T-helper 1 cell treated with Interleukin-12 subunit alpha and Interleukin-12 subunit beta and Interleukin-4 antibody, amounts not matched to agents 30 μg/mL and 1 μg/mL, for 36 hours (primary cell): ENCODE measurements around the gene SEZ6.

ENCODE experiments used
- H3K27ac Mint-ChIP-seq: one replicate; pipeline ENCODE4 v1.8.0; 2021; ENCODE audit warnings: mild to moderate bottlenecking, mixed read lengths
- H3K27me3 Mint-ChIP-seq: one replicate; pipeline ENCODE4 v1.8.0; 2021; ENCODE audit warnings: low read depth, mixed read lengths
- H3K36me3 Mint-ChIP-seq: one replicate; pipeline ENCODE4 v1.8.0; 2021; ENCODE audit warnings: low read depth, mixed read lengths
- H3K4me1 Mint-ChIP-seq: one replicate; pipeline ENCODE4 v1.8.0; 2021; ENCODE audit warnings: low read depth, mixed read lengths
- H3K4me3 Mint-ChIP-seq: one replicate; pipeline ENCODE4 v1.8.0; 2021; ENCODE audit warnings: mild to moderate bottlenecking, moderate library complexity, mixed read lengths
- H3K9me3 Mint-ChIP-seq: one replicate; pipeline ENCODE4 v1.8.0; 2021; ENCODE audit warnings: mixed read lengths

The SEZ6 gene

DNA sequence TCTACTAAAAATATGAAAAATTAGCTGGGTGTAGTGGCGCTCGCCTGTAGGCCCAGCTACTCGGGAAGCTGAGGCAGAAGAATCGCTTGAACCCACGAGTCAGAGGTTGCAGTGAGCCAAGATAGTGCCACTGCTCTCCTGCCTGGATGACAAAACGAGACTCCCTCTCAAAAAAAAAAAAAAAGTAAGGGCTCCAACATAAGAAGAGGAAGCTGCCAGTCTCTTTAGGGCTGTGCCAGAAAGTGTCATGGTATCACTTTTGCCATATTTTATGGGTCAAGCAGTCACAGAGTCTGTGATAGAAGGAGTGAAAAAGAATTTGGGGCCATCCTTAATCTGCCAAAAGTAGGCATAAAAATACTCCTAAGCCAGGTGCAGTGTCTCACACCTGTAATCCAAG is 35.7 kb upstream of the SEZ6 start:
- H3K36me3 Mint-ChIP-seq = no peaks in the 10 kb centered on the region
- H3K4me3 Mint-ChIP-seq = no peak overlapping the region
- H3K27ac Mint-ChIP-seq = no peak overlapping the region
- no peaks in the 10 kb centered on the region for H3K9me3 Mint-ChIP-seq
- no peaks in the 10 kb centered on the region for H3K27me3 Mint-ChIP-seq
- peaks cover 3% of the 10 kb centered on the region for H3K4me1 Mint-ChIP-seq

DNA sequence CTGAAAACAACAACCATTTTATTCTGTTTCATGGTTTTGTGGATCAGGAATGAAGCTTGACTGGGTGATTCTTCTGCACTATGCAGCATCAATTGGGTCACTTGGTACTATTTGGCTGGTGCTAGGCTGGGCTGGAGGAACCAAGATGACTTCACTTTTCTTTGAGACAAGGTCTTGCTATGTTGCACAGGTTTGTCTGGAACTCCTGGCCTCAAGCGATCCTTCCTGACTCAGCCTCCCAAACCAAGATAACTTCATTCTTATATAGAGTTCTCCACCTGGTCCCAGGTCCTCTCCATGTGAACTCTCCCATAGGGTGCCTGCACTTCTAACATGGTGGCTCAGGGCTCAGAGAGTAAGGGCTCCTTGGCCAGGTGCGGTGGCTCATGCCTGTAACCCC is 35.3 kb upstream of the SEZ6 start:
- Mint-ChIP-seq H3K4me1 (peaks cover 3% of the 10 kb centered on the region), H3K4me3 (no peak overlapping the region), H3K36me3 (no peaks in the 10 kb centered on the region), H3K9me3 (no peaks in the 10 kb centered on the region), H3K27me3 (peaks cover 4% of the 10 kb centered on the region), H3K27ac (no peak overlapping the region)

DNA sequence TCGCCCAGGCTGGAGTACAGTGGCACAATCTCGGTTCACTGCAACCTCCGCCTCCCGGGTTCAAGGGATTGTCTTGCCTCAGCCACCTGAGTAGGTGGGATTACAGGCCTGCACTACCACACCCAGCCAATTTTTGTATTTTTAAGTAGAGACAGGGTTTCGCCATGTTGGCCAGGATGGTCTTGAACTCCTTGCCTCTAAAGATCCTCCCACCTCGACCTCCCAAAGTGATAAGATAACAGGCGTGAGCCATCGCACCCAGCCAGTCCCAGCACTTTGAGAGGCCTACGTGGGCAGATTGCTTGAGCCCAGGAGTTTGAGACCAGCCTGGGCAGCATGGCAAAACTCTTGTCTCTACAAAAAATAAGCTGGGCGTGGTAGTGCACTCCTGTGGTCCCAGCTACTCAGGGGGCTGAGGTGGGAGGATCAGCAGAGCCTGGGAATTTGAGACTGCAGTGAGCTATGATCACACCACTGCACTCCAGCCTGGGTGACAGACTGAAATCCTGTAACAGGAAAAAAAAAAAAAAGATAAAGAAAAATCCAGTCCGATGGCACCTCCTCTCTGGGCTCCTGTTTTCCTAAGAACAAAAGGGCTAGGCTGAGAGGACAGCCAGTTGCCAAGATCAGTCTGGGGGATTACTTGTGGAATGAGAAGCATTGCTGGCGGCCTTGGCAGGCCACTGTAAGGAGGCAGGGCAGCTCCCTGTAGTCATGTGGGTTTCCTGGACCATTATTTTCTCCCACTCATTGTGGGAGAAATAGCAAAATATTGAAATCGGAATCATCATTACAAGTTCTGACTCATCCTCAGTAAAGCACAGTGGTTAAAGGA is 34.1 kb upstream of the SEZ6 start:
- peaks cover 15% of the 10 kb centered on the region for H3K27me3 Mint-ChIP-seq
- H3K4me1 Mint-ChIP-seq = peaks cover 3% of the 10 kb centered on the region
- H3K4me3 Mint-ChIP-seq = no peak overlapping the region
- peaks cover 3% of the 10 kb centered on the region for H3K9me3 Mint-ChIP-seq
- no peak overlapping the region for H3K27ac Mint-ChIP-seq
- no peaks in the 10 kb centered on the region for H3K36me3 Mint-ChIP-seq

DNA sequence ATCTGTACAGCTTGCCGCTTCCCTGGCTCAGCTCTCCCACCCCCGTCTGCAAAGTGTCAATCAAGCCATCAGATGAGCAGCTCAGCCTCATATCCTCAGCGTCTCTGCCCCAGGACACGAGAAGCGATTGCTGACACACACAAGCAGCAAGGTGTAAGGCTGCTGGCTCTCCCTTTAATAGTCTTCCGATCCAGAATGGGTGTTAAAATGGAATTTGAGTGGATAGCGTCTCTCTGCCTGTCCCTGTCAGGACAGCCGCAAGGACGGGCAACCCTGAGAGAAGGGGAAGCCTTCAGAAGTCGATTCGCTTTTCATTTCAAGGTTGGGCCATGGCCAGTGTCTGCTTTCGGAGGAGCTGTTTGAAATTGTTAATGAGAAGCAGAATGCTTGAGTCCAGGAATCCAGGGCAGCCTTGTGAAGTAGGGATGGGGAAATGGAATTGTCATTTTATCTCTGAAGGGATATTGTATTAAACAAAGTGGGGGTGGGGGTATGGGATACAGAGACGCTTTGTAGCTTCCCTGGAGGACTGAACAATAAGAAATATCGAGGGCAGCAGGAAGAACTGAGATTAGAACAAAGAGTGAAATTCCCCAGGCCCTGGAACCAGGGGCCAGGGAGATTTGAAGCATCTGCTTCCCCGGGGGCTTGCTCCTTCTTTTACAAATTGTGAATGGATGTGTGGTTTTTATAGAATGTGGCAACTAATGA is 32.4 kb upstream of the SEZ6 start:
- Mint-ChIP-seq H3K4me1 (no peaks in the 10 kb centered on the region), H3K4me3 (no peak overlapping the region), H3K27ac (no peak overlapping the region), H3K9me3 (peaks cover 9% of the 10 kb centered on the region), H3K27me3 (peaks cover 26% of the 10 kb centered on the region), H3K36me3 (no peaks in the 10 kb centered on the region)

DNA sequence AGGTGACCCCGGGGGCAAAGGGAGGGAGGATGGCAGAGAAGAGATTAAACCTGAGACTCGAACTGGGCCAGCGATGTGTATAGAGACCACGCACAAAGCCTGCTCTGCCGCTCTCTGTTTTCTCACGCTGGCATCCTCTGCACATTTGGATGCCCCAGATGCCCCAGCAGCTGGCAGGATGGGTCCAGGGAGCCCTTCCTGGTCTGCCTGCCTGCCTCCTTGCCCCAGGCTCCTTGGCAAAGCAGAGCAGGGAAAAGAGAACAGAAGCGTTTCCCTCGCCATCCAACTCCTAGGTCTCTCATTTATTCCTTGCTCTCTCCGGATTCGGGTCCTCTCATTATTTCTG is 31.9 kb upstream of the SEZ6 start:
- no peak overlapping the region for H3K4me3 Mint-ChIP-seq
- no peaks in the 10 kb centered on the region for H3K36me3 Mint-ChIP-seq
- H3K27ac Mint-ChIP-seq = no peak overlapping the region
- no peaks in the 10 kb centered on the region for H3K4me1 Mint-ChIP-seq
- peaks cover 9% of the 10 kb centered on the region for H3K9me3 Mint-ChIP-seq
- peaks cover 31% of the 10 kb centered on the region for H3K27me3 Mint-ChIP-seq

DNA sequence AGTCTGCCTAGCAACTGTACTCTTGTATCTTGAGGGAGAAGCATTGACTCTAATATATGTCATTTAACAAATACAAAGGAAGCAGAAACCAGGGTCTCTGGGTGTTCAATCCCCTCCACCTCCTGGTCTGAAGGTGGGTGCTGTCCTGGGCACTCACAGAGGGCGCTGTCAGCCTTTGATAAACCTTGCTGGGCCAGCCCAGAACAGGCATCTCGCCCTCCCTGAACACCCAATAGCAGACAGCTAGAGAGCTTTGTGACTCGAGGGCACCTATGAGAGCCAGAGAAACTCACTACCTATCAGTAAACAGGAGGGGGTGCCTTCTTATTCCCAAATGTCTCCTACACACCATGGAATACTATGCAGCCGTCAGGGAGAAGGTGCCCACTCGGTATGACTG is 30.8 kb upstream of the SEZ6 start:
- H3K27ac Mint-ChIP-seq = no peak overlapping the region
- peaks cover 9% of the 10 kb centered on the region for H3K9me3 Mint-ChIP-seq
- H3K36me3 Mint-ChIP-seq = no peaks in the 10 kb centered on the region
- no peak overlapping the region for H3K4me3 Mint-ChIP-seq
- H3K27me3 Mint-ChIP-seq = peaks cover 42% of the 10 kb centered on the region
- no peaks in the 10 kb centered on the region for H3K4me1 Mint-ChIP-seq

DNA sequence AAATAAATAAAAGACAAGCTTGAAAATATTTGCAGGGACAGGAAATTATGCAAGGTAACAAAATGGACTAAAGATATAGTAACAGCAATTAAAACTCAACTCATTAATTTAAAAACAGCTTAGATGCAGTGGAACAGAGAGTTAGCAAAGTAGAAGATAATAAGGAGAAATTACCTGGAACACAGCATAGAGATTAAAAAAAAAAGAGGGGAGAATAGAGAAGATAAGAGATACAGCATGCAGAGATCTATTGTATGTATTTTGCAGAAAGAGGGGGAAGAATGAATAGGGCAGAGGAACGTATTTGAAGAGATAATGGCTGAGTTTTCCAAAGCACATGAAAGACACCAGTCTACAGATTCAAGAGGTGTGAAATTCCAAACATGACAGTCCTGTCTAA is 28.7 kb upstream of the SEZ6 start:
- Mint-ChIP-seq H3K27ac (no peak overlapping the region), H3K27me3 (peaks cover 53% of the 10 kb centered on the region), H3K4me3 (no peak overlapping the region), H3K36me3 (no peaks in the 10 kb centered on the region), H3K9me3 (peaks cover 9% of the 10 kb centered on the region), H3K4me1 (no peaks in the 10 kb centered on the region)

DNA sequence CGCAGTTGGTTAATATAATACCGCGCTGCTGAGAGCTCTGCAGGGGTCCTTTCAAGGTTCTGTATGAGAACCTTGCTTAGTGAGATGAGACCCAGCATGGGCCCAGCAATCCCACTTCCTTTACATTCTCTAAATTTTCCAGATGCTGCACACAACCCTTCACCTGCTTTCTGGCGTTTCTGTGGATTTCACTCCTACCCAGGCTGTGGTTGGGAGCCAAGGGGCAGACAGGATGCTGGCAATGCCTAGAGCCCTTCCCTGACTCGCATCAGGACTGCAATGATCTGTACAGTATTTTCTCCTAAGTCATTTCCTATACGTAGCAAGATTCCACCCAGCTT is 27.0 kb upstream of the SEZ6 start:
- H3K4me3 Mint-ChIP-seq = no peak overlapping the region
- peaks cover 9% of the 10 kb centered on the region for H3K9me3 Mint-ChIP-seq
- H3K27me3 Mint-ChIP-seq = peaks cover 63% of the 10 kb centered on the region
- H3K27ac Mint-ChIP-seq = no peak overlapping the region
- H3K36me3 Mint-ChIP-seq = no peaks in the 10 kb centered on the region
- no peaks in the 10 kb centered on the region for H3K4me1 Mint-ChIP-seq

DNA sequence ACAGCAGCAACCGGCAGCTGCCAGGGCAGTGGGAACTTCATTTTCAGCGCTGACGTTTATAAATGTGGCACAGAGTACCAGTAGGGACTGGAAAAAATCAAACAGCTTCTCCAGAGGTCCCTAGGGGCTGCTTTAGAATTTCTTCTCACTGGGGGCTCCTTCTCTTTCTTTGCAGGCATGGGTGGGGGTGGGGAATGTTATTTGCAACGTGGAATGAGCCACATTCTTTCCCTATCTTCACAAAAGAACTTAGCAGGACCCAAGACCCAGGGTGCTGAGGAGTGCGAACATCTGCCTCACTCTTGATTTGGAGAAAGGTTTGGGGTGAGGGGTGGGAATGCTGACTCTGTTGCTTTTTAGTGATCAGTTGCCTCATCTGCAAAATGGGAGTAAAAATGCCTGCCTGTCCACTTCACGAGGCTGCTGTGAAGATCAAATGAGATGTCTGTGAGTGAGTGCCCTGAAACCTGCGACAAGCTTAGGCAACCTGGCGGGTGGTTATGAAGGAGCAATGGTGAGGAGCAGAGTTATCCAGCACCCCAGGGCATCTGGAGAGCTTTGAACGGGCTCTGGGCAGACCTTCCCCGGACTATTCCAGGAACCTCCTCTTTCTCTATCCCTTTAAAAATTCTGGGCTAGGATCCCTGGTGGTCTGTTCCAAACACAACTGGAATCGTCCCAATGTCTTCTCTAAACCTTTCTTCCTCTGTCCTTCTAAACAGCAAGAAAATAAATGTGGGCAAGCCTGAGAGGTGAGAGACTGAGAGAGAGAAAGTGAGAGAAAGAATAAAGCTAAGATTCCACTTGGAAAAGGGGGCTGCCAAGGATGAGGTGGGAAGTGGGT is 26.4 kb upstream of the SEZ6 start:
- Mint-ChIP-seq H3K9me3 (peaks cover 9% of the 10 kb centered on the region), H3K36me3 (no peaks in the 10 kb centered on the region), H3K27ac (no peak overlapping the region), H3K27me3 (peaks cover 65% of the 10 kb centered on the region), H3K4me1 (no peaks in the 10 kb centered on the region), H3K4me3 (no peak overlapping the region)

DNA sequence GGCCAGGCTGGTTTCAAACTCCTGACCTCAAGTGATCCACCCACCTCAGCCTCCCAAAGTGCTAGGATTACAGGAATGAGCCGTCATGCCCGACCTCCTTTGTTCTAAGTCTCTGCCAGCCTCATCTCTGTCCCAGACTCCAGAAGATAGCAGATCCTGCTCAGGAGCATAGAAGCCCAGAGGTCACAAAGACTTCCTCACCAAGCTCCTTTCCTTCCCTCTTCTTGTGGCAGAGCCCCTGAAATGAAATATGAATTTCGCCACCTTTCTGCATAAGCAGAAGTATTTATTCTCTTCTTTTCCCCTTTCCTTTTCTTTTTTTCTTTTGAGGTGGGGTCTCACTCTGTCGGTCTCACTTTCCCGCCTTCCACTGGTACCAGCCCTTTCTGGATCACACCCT is 25.7 kb upstream of the SEZ6 start:
- Mint-ChIP-seq H3K36me3 (no peaks in the 10 kb centered on the region), H3K4me1 (no peaks in the 10 kb centered on the region), H3K27ac (no peak overlapping the region), H3K4me3 (no peak overlapping the region), H3K27me3 (peaks cover 65% of the 10 kb centered on the region), H3K9me3 (peaks cover 9% of the 10 kb centered on the region)

DNA sequence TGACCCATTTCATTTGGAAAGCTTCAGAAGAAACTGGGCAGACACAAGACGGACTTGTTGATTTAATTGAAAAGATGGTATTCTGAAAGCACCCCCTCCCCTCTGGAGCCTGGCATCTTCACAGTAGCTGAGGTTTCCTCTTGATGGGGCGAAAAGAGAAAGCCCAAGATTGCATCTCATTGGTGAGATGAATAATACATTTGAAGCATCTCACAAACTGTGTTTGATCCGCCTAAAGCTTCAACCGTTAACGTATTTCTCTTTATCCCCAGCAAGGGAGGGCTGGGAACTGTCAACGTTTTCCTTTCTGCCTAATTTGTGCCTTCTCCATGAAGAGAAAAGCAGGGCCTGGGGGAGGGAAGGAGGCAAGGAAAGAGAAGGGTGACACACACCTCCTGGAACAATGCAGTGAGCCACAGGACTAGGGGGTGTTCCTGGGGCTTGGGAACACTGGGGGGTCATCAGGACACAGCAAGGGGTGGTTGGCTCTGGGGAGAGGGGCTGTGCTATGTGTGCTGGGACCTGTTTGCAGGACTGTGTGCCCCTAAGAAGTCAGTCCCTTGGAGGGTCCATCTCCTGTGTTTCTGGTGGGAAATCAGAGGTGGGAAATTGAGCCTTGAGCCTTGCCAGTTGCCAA is 18.6 kb upstream of the SEZ6 start:
- peaks cover 1% of the 10 kb centered on the region for H3K36me3 Mint-ChIP-seq
- H3K27ac Mint-ChIP-seq = no peak overlapping the region
- no peak overlapping the region for H3K4me3 Mint-ChIP-seq
- peaks cover 4% of the 10 kb centered on the region for H3K4me1 Mint-ChIP-seq
- H3K9me3 Mint-ChIP-seq = no peaks in the 10 kb centered on the region
- H3K27me3 Mint-ChIP-seq = peaks cover 43% of the 10 kb centered on the region

DNA sequence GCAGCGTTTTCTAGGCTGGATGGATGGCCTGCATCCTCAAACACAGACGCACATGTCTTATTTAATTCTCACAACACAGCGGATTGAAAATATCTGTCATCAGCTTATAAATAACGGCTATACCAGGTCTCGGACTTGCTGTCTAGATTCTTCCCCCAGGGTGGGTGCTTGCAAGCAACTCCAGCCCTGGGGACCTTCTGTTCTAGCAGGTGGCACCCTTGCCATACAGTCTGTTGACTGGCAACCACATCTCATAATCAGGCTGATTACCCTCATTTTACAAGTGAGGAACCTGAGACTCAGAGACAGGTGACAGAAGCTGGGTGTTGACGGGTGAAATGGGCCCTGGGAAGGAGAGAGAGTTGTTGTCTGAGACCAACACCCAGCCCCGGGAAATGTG is 16.2 kb upstream of the SEZ6 start:
- Mint-ChIP-seq H3K27ac (no peak overlapping the region), H3K4me3 (no peak overlapping the region), H3K4me1 (peaks cover 6% of the 10 kb centered on the region), H3K27me3 (peaks cover 51% of the 10 kb centered on the region), H3K36me3 (peaks cover 1% of the 10 kb centered on the region), H3K9me3 (no peaks in the 10 kb centered on the region)

DNA sequence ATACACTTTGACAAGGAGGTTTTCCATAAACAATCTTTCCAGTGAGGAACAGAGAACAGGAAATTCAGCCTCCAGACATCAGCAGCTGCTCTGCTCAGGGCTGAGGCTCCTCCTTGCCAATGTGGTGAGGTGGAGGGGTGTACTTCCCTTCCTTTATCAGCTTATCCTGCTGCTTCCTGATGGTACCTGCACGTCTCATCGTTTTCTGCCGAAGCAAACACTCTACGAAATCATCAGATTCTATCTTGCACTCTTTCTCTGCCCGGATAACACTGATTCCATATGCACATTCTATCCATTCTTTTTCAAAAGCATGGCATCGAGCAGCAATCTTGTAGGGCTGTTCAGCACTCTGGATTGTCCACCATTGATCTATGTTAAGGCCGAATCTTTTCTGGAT is 15.4 kb upstream of the SEZ6 start:
- H3K4me3 Mint-ChIP-seq = no peak overlapping the region
- H3K36me3 Mint-ChIP-seq = peaks cover 1% of the 10 kb centered on the region
- peaks cover 6% of the 10 kb centered on the region for H3K4me1 Mint-ChIP-seq
- no peak overlapping the region for H3K27ac Mint-ChIP-seq
- no peaks in the 10 kb centered on the region for H3K9me3 Mint-ChIP-seq
- peaks cover 55% of the 10 kb centered on the region for H3K27me3 Mint-ChIP-seq

DNA sequence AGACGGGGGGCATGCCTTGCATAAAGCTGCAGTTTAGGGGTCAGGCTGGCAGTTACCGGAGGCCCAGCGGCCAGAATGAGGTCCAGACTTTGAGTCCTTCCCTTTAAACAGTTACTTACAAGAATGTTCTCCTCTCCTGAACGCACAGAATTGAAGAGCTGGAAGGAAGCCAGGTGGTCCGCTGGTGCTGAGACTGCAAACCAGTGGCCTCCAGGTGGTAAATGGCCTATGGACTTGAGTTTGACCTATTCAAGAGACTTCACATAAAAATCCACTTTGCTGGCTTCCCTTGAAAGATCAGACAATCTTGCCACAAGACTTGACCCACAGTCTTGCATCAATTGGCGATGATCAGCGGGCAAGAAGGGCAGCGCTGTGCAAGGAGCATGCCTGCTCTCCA is 14.7 kb upstream of the SEZ6 start:
- Mint-ChIP-seq H3K27me3 (peaks cover 55% of the 10 kb centered on the region), H3K36me3 (peaks cover 1% of the 10 kb centered on the region), H3K9me3 (no peaks in the 10 kb centered on the region), H3K27ac (no peak overlapping the region), H3K4me1 (peaks cover 6% of the 10 kb centered on the region), H3K4me3 (no peak overlapping the region)
